Hypothalamus (tissue), 51 donors: ENCODE data around the gene RCOR2.

Experiments used
- DNase-seq, 51 donors: peaks; one replicate each; lab custom pipeline; 2025; lab: John Stamatoyannopoulos, UW

RCOR2 gene

GRCh38 chr11:63929616-63930015 lies 12.7 kb upstream of the RCOR2 start:
- no peak for DNase-seq

GRCh38 chr11:63923319-63923718 lies 6.4 kb upstream of the RCOR2 start:
- DNase-seq, result no peak

DNA sequence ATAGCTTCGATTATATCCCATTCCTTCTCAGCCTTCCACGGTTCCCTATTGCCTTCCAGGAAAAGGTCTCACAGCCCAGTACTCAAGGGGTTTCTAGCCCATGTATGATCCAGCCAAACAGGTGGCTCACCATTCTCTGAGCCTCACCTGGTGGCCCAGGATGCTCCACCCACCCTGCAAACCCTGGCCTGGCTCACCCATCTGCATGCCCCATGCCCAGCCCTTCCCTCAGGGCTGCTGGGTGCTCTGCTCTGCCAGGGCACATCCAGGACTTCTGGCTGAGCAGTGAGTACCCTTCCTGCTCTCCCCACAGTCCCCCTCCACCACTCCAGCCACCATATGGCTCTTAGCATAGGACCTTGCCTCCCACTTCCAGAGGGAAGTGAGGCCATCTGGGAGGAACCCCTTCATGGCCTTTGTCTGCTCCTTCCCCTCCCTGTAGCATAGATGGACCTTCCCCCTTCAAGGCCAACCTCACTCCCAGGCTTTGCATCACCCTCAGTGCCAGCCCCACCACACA lies 5.8 kb upstream of the RCOR2 start:
- no peak for DNase-seq

DNA sequence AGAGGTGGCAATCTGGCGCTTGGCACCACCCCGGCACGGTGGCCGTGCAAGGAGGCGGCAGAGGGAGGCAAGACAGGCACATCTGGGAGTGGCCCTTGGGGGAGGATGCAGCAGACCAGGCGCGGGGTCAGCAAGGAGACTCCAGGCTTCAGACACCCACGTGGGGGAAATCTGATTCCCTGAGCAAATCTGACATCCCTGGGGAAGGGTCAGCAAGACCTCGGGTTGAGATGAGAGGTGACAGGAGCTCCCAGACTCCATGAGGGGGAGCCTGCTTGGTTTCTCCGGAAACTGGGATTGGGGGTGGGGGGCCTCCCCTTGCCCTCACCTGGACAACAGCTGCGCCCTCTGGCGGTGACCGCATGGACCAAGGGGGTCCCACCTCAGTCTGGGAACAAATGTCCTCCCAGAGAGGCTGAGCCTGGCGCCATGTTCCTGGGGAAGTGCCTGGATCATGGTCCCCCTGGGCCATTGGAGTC lies 4.0 kb upstream of the RCOR2 start:
- no peak for DNase-seq

DNA sequence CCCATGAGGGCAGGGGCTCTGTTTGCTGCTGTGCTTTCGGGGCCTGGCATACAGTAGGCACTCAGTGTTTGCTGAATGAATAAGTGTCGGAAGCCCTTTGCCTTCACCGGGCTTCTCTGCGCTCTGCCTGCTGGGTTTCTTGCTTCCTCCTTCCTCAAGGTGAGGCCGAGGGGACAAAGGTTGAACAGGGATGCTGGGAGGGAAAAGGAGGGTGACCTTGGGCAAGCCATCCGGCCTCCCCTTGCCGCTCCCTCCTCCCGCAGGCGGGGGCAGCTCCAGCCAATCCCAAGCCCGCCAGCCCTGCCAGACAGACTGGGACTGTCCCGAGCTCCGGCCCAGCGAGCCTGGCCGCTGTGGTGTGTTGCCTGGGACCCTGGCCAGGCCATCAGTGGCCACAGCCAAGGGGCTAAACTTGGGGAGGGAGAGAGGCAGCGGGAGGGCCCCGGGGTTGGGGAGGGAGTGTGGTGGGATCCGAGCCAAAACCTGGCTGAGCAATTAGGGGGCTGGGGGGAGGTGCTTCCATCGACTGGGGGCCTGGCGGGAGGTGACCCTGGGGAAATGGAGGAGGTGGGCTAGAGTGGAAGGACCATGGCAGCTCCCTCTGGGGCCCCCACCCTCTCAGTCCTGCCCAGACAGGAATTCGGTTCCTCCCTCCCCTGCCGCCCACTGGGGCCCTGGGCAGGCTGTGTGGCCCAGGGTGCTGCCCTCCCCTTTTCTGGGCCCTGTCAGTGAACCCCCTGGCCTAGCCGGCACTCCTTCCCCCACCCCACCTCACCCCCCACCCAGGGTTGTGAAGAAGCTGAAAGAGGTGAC lies 3.4 kb upstream of the RCOR2 start:
- DNase-seq, result peak in 46 of 51 donors; percentile 30 to 89 (median 73)

DNA sequence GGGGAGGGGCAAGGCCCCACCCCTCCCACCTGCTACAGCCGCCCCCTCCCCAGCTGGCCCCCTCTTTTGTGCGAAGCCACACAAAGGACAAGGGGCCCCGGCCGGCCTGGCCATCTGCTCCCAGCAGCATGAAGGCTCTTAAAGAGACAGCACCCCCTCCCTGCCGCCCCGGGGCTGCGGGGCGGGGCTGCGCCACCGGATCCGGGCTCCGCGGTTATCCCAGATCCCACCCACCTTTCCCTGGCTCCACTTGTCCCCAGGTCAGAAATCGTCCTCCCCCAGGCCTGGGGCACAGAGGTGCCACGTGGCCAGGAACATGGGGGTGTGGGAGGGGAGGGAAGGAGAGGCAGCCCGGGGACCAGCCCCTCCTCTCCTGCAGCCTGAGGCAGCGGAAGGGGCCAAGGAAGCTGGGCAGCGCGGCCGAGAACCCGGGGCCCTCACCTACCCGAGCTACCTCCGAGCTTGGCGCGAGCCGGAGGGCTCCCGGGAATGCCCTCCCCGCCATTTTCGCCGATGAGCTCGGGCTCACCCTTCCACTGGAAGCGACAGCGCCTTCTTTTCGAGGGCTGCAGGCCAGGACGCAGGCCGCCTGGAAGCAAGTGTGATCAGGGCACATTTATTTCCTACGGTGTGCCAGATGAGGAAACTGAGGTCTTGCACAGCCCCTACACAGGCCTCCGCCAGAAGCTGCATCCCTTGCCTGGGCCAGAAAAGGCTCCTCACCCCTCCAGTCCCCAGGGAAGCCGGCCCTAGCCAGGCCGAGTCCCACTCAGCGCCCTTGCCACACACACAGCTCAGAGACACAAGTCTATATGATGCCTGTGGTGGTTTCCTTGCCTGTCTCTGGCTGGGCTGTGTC lies 2.5 kb upstream of the RCOR2 start:
- DNase-seq, result peak in 31 of 51 donors; percentile 27 to 74 (median 58)

- peak in 5 of 51 donors; percentile 27 to 65 (median 52) for DNase-seq
These were observed 1.7 kb upstream of the RCOR2 start for GRCh38 chr11:63918507-63919191.

DNA sequence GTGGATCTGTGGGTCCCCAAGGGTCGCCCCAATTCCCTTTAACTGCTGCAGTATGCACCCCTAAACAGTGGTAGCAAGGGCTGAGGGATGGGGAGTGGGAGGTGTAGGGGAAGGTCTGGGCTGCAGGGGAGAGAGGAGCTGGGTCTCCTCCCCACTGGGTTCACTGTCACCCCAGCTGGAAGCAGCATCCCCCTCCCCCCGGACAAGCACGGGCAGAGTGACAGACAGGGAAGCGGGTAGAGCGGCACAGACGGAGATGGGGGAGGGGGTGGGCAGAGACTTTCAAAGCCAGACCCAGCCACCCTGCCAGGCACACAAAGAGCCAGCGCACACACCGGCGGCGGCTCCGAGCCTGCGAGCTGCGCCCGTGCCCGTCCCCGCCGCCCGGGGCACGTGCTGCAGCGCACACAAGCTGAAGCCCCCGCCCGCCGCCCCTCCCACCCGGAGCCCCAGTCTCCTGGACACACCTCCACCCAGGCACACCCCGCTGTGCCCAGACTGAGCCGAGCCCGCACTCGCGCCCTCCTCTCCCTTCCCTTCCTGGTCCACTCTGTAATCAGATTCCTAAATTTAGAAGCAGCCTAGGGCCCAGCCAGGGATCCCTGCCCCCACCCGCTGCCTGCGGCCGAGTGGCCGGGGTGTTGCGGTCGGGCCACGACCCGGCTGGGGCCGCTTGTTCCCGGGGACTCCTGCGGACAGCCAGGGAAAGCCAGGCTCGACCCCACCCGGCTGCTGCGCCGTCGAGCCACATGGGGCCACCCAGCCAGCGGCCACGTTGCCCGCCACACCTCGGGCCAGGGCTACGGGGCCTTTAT lies 935 bp upstream of the RCOR2 start:
- peak in 45 of 51 donors; percentile 18 to 86 (median 71) for DNase-seq

DNA sequence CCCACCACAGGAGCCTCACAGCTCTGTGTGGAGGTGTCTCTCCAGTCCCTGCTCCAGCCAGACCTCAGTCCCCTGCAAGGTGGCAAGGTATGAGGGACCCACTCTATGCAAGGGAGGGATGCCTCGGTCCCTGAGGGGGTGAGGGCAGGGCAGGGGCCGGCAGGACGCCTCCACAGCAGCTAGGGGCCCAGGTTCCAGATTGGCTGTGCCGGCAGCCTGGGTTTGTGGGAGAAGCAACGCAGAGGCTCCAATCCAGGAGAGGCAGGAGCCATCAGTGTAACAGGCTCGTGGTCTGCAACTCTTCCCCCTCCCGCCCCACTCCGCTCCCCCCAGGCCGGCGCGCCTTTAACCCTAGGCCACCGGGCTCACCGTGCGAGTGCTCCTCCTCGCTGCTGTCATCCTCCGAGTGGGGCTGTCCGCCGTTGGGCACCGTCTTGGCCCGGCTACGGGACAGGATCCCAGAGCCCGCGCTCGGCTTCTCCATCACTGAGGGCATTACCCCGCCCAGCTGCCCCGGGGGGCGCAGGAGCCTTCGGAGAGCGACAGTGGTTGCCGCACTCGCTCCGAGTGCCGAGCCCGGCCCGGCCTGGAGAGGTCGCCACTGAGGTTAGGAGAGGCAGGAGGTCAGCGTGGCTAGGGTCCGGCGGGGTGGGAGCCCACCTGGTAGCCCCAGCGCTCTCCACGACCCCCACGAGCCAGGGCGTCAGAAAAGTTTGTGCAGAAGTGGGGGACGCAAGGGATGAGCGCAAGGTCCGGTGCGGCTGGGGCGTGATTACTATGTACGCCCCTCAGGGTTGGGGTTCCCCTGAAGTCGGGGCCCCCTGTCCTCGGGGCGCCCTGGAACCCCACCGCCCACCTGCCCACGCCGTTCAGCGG lies 765 bp downstream of the RCOR2 start:
- DNase-seq, result peak in 24 of 51 donors; percentile 12 to 68 (median 38)

DNA sequence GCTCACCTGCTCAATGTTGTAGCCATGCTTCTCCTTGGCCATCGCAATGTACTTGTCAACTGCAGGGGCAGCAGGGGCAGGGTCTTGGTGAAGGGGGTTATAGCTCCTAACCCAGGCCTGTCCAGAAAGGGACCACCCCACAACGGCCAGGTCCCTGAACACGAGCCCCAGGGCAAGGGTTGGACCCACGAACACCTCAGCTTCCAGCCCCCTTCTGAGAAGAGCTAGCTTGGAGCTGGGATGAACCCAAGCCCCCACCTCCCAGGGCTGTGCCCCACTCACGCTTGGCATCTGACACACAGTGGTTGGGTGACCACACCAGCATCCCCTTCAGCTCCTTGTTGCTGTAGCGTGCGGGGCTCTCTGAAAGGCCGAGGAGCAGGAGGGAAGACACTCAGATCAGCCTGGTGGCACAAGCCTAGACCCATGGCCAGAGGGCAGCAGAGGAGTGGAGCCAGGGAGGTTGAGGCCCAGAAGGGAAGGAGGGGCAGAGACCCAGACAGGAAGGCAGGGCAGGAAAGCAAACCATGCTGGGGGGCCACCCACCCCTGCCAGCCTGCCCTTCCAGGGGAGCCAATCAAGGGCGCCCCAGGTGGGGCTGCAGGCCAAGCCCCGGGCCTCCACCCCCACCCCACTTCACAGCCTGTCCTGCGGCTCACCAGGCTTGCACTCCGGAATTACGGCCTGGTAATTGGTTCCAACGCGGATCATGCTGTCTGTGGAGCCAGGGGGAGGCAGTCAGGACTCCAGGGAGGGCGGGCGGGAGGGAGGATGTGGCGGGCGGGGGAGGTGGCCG lies 1.9 kb downstream of the RCOR2 start:
- DNase-seq, result peak in 3 of 51 donors; percentile 13 to 27 (median 24)

DNA sequence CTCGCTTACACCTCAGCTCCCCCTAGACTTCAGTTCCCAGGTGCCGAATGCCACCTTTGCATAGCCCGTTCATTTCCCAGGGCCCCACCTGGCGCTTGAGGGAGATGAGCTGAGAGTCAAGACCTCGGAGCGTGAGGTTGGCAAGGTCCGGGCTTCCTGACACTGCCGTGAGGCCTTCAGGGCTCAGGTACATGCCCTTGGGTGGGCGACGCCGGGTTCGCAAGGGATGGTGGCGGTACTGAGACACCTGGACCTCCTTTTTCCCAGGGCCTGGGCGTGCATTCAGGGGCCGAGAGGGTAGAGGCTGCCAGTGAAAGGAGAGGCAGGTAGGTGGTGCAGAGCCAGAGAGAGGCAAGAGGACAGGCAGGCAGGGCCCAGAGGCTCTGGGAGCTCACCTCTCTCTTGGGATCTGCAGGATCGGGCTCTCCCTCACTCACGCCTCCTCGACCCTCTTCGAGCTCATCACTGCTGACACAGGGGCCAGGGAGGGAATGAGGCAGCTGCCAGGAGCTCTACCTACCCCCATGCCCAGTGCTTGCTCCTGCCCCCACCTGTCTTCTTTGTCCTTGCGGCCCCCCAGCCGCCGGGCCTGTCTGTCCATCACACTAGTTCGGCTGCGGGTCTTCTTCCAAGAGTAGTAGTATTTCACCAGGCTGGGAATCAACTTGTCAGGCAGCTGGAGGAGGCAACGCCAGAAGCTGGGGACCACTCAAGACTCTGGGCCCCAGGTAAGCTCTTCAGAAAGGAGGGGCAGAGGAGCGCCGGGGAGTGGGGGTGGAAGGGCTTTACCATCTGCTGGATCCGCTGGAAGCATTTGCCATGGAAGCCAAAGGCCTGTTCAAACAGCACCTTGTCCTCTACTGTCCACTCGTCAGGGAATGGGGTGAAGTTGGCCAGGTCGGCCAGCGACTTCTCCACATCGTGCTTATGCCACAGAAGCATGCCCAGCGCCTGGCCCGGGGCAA lies 2.8 kb downstream of the RCOR2 start:
- DNase-seq, result no peak

DNA sequence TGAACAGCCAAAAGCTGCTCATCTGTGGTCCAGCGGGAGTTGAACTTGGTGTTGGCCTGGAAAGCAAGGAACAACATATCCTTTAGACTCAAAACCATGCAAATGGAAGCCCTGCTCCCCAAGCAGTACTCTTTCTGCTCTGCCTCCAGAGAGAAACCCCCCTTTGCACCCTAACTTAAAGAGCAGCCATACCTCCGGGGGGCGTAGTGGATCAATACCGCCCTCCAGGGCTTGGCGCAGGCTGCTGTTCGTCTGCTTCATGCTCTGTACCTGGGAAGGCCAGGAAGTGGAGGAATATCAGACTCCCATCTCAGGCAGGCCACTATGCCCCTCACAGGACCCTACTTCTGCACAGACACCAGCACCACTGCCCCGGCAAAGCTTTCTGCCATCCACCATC lies 4.3 kb downstream of the RCOR2 start:
- no peak for DNase-seq

DNA sequence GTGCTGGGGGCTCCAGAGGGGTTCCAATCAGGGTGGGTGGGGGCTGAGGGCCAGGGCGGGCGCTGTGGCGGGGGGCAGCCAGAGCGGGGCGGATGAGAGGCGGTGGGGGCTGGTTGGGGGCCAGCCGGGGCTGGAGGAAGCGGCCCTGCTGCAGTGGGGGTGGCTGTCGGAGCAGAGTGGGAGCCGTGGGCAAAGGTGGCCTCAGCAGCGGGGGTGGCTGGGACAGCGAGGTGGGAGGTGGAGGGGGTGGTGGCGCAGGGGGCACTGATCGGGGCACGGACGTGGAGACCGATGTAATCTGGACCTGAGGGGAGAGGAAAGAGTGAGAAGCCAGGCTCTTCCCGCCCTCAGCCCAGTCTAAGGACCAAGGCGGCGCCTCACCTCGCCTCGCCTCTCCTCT lies 5.1 kb downstream of the RCOR2 start:
- no peak for DNase-seq

DNA sequence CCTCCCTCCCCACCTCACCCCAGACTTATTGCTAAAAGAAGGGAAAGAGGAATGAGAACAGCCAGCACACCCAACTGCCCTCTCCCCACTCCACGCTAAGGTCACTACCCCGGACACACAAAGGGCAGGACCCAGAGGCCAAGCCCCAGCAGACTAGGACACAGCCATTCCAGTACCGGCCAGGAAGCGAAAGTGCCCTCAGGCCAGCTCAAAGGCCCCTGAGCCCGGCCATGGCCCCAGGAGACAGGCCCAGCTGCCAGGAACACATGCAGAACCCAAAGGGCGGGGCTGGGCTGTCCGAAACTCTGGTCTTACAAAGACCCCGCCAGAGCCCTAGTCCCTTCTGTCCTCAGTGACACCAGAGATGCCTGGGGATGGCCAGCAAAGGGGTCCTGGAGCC lies 5.5 kb downstream of the RCOR2 start:
- DNase-seq, result no peak

GRCh38 chr11:63910675-63911074 lies 6.3 kb downstream of the RCOR2 start:
- DNase-seq, result no peak

- DNase-seq, result no peak
These were observed 7.1 kb downstream of the RCOR2 start for GRCh38 chr11:63909591-63910506.
